Measurements from ENCODE around the gene SCAF1.

DNA sequence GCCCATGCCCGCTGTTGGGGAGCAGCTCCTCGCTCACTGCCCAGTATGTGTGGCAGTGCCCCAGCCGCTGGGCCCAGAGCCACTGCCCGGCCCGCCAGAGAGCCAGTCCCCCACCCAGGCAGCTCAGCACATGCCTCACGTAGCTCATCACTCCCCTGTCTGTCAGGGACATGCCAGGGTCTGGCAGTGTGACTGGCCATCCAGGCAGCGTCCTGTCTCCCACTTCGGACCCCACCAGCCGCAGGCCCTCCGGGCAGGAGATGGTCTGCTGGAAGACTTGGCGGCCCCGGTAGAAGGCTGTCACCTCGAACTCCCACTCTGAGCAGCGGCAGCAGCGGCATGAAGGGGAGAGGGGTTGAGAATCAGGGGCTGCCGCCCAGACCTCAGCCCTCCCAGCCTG lies 20.0 kb downstream of the SCAF1 start:
- TF ChIP-seq, protein P1, sequence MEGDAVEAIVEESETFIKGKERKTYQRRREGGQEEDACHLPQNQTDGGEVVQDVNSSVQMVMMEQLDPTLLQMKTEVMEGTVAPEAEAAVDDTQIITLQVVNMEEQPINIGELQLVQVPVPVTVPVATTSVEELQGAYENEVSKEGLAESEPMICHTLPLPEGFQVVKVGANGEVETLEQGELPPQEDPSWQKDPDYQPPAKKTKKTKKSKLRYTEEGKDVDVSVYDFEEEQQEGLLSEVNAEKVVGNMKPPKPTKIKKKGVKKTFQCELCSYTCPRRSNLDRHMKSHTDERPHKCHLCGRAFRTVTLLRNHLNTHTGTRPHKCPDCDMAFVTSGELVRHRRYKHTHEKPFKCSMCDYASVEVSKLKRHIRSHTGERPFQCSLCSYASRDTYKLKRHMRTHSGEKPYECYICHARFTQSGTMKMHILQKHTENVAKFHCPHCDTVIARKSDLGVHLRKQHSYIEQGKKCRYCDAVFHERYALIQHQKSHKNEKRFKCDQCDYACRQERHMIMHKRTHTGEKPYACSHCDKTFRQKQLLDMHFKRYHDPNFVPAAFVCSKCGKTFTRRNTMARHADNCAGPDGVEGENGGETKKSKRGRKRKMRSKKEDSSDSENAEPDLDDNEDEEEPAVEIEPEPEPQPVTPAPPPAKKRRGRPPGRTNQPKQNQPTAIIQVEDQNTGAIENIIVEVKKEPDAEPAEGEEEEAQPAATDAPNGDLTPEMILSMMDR (IDR thresholded peaks at IDR 0.05): no peak
- no peak for TF ChIP-seq SMC3 (IDR thresholded peaks at IDR 0.05)
- TF ChIP-seq CEBPB (IDR thresholded peaks at IDR 0.05): no peak
- no peak for TF ChIP-seq RAD21 (conservative IDR thresholded peaks at IDR 0.05 in 1 of 2, IDR thresholded peaks at IDR 0.05 in 1 of 2)
- TF ChIP-seq, protein P2, sequence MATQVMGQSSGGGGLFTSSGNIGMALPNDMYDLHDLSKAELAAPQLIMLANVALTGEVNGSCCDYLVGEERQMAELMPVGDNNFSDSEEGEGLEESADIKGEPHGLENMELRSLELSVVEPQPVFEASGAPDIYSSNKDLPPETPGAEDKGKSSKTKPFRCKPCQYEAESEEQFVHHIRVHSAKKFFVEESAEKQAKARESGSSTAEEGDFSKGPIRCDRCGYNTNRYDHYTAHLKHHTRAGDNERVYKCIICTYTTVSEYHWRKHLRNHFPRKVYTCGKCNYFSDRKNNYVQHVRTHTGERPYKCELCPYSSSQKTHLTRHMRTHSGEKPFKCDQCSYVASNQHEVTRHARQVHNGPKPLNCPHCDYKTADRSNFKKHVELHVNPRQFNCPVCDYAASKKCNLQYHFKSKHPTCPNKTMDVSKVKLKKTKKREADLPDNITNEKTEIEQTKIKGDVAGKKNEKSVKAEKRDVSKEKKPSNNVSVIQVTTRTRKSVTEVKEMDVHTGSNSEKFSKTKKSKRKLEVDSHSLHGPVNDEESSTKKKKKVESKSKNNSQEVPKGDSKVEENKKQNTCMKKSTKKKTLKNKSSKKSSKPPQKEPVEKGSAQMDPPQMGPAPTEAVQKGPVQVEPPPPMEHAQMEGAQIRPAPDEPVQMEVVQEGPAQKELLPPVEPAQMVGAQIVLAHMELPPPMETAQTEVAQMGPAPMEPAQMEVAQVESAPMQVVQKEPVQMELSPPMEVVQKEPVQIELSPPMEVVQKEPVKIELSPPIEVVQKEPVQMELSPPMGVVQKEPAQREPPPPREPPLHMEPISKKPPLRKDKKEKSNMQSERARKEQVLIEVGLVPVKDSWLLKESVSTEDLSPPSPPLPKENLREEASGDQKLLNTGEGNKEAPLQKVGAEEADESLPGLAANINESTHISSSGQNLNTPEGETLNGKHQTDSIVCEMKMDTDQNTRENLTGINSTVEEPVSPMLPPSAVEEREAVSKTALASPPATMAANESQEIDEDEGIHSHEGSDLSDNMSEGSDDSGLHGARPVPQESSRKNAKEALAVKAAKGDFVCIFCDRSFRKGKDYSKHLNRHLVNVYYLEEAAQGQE (IDR thresholded peaks at IDR 0.05): no peak
- no peak for TF ChIP-seq RFX5 (IDR thresholded peaks at IDR 0.05)
- no peak for TF ChIP-seq BHLHE40 (IDR thresholded peaks at IDR 0.05; ENCODE audit: low read depth, low read length)
- TF ChIP-seq HOXA7 (CRISPR knock-in tag; IDR thresholded peaks at IDR 0.05): no peak
- no peak for TF ChIP-seq POLR2A (IDR thresholded peaks at IDR 0.05; ENCODE audit: low read length)
